Effector memory CD4-positive, alpha-beta T cell (primary cell): Measurements from ENCODE around the gene PDZK1IP1.

Experiments used
- DNase-seq, 3 donors: peaks; one replicate each; pipeline ENCODE4 v3.0.0-alpha.2; 2020
- H3K27ac ChIP-seq: 2 replicates; pipeline ENCODE4 v1.7.0; 2013; ENCODE audit warnings: mild to moderate bottlenecking, low read length, moderate library complexity; ENCODE audit not compliant: insufficient read depth, poor library complexity, severe bottlenecking
- H3K27me3 ChIP-seq: replicated peaks from 2 replicates; pipeline ENCODE4 v1.7.0; 2013; ENCODE audit warnings: mild to moderate bottlenecking, low read length; ENCODE audit not compliant: insufficient read depth, control insufficient read depth, poor library complexity, severe bottlenecking
- H3K36me3 ChIP-seq: 2 replicates; pipeline ENCODE4 v1.7.0; 2013; ENCODE audit warnings: mild to moderate bottlenecking, low read length, moderate library complexity; ENCODE audit not compliant: control insufficient read depth, insufficient read depth
- H3K4me1 ChIP-seq: 2 replicates; pipeline ENCODE4 v1.7.0; 2013; ENCODE audit warnings: low read length, mild to moderate bottlenecking; ENCODE audit not compliant: control insufficient read depth, insufficient read depth, poor library complexity, severe bottlenecking
- H3K4me3 ChIP-seq: 2 replicates; pipeline ENCODE4 v1.7.0; 2013; ENCODE audit warnings: low read length, low read depth, mild to moderate bottlenecking; ENCODE audit not compliant: insufficient read depth, poor library complexity, severe bottlenecking
- H3K9me3 ChIP-seq: 2 replicates; pipeline ENCODE4 v1.7.0; 2013; ENCODE audit warnings: mild to moderate bottlenecking, low read length, moderate library complexity; ENCODE audit not compliant: control insufficient read depth

Gene PDZK1IP1

GRCh38 chr1:47229886-47230691 is 40.3 kb upstream of the PDZK1IP1 start:
- Histone ChIP-seq H3K36me3 (no peaks in the 10 kb centered on the region), H3K27ac (no peak overlapping the region), H3K27me3 (peaks cover 73% of the 10 kb centered on the region), H3K4me3 (peak overlapping the region; percentile 12), H3K4me1 (peaks cover 26% of the 10 kb centered on the region), H3K9me3 (no peaks in the 10 kb centered on the region)
- no peak for DNase-seq

GRCh38 chr1:47229031-47229885 is 39.4 kb upstream of the PDZK1IP1 start:
- no peak overlapping the region for H3K27ac ChIP-seq
- H3K4me1 ChIP-seq = peaks cover 28% of the 10 kb centered on the region
- peaks cover 79% of the 10 kb centered on the region for H3K27me3 ChIP-seq
- H3K36me3 ChIP-seq = no peaks in the 10 kb centered on the region
- DNase-seq = no peak
- no peaks in the 10 kb centered on the region for H3K9me3 ChIP-seq
- peak overlapping the region; percentile 12 for H3K4me3 ChIP-seq

GRCh38 chr1:47228644-47229030 is 38.8 kb upstream of the PDZK1IP1 start:
- Histone ChIP-seq H3K27ac (no peak overlapping the region), H3K4me3 (no peak overlapping the region), H3K4me1 (peaks cover 28% of the 10 kb centered on the region), H3K27me3 (peaks cover 85% of the 10 kb centered on the region), H3K9me3 (no peaks in the 10 kb centered on the region), H3K36me3 (no peaks in the 10 kb centered on the region)
- DNase-seq = no peak

- H3K4me1 ChIP-seq = peaks cover 28% of the 10 kb centered on the region
- no peaks in the 10 kb centered on the region for H3K9me3 ChIP-seq
- no peak overlapping the region for H3K27ac ChIP-seq
- no peak overlapping the region for H3K4me3 ChIP-seq
- H3K36me3 ChIP-seq = no peaks in the 10 kb centered on the region
- H3K27me3 ChIP-seq = peaks cover 86% of the 10 kb centered on the region
- no peak for DNase-seq
Measured at GRCh38 chr1:47227341-47228232, 37.8 kb upstream of the PDZK1IP1 start.

GRCh38 chr1:47226839-47227215 is 37.0 kb upstream of the PDZK1IP1 start:
- DNase-seq = no peak
- Histone ChIP-seq H3K4me3 (no peak overlapping the region), H3K36me3 (no peaks in the 10 kb centered on the region), H3K9me3 (no peaks in the 10 kb centered on the region), H3K4me1 (peaks cover 27% of the 10 kb centered on the region), H3K27ac (no peak overlapping the region), H3K27me3 (peaks cover 82% of the 10 kb centered on the region)

- H3K4me1 ChIP-seq = peaks cover 22% of the 10 kb centered on the region
- no peak for DNase-seq
- H3K36me3 ChIP-seq = no peaks in the 10 kb centered on the region
- H3K4me3 ChIP-seq = no peak overlapping the region
- no peaks in the 10 kb centered on the region for H3K9me3 ChIP-seq
- no peak overlapping the region for H3K27ac ChIP-seq
- peaks cover 78% of the 10 kb centered on the region for H3K27me3 ChIP-seq
Measured at GRCh38 chr1:47226121-47226838, 36.4 kb upstream of the PDZK1IP1 start.

GRCh38 chr1:47225430-47226100 is 35.7 kb upstream of the PDZK1IP1 start:
- Histone ChIP-seq H3K4me1 (peaks cover 14% of the 10 kb centered on the region), H3K27ac (no peak overlapping the region), H3K4me3 (no peak overlapping the region), H3K27me3 (peaks cover 70% of the 10 kb centered on the region), H3K36me3 (no peaks in the 10 kb centered on the region), H3K9me3 (no peaks in the 10 kb centered on the region)
- no peak for DNase-seq

GRCh38 chr1:47224676-47225399 is 35.0 kb upstream of the PDZK1IP1 start:
- Histone ChIP-seq H3K9me3 (no peaks in the 10 kb centered on the region), H3K27ac (no peak overlapping the region), H3K4me3 (no peak overlapping the region), H3K36me3 (no peaks in the 10 kb centered on the region), H3K27me3 (peaks cover 63% of the 10 kb centered on the region), H3K4me1 (peaks cover 10% of the 10 kb centered on the region)
- no peak for DNase-seq
